ENCODE results near the gene TAOK1. TPM values are rescaled to one million over a fixed set of nuclear protein-coding genes. Genes with fewer than 3 reads are reported as not detected.

TAOK1 gene
- total and polyA plus RNA-seq, 10 of the 15 experiments (the other 5 are each of a cell fraction or from before 2014, with no cell fraction given) = 2.0 to 27.1 (median 11.8) TPM

- peak; percentile 42; the same call in 1 of the 2 replicates for TF ChIP-seq GATAD2B (conservative IDR thresholded peaks at IDR 0.05; ENCODE audit: low read depth)
- 0 out of 2 replicates have a peak, but pooled peaks have one; percentile 11 for TF ChIP-seq MAX (IDR thresholded peaks at IDR 0.05; ENCODE audit: low read depth, low read length)
- TF ChIP-seq NR2C2 (IDR thresholded peaks at IDR 0.05; ENCODE audit: borderline replicate concordance, control insufficient read depth, insufficient read length, low read depth) = no peak
- TF ChIP-seq ZNF207 (IDR thresholded peaks at IDR 0.05; ENCODE audit: borderline replicate concordance) = 0 out of 2 replicates have a peak, but pooled peaks have one; percentile 58
- TF ChIP-seq PRDM15 (CRISPR knock-in tag; IDR thresholded peaks at IDR 0.05) = no peak
- TF ChIP-seq SMAD5 (IDR thresholded peaks at IDR 0.05; ENCODE audit: low read depth) = no peak; the same call in 1 of the 2 replicates
- peak; percentile 51; the same call in 1 of the 2 replicates for TF ChIP-seq NR2F1 (conservative IDR thresholded peaks at IDR 0.05)
- 0 out of 2 replicates have a peak, but pooled peaks have one; percentile 17 for TF ChIP-seq CREB1 (IDR thresholded peaks at IDR 0.05; ENCODE audit: low read depth)
- 0 out of 2 replicates have a peak, but pooled peaks have one; percentile 2 for TF ChIP-seq TCF12 (IDR thresholded peaks at IDR 0.05; ENCODE audit: low read depth, low read length)
- TF ChIP-seq JUNB (IDR thresholded peaks at IDR 0.05) = no peak
- peak; percentile 78 for TF ChIP-seq POLR2A (IDR thresholded peaks at IDR 0.05; ENCODE audit: low read depth, low read length)
- no peak for TF ChIP-seq HDGF (IDR thresholded peaks at IDR 0.05)
- no peak for TF ChIP-seq YBX1 (IDR thresholded peaks at IDR 0.05)
- peak; percentile 46; the same call in 1 of the 2 replicates for TF ChIP-seq IKZF1 (conservative IDR thresholded peaks at IDR 0.05)
- TF ChIP-seq YY1 (IDR thresholded peaks at IDR 0.05; ENCODE audit: low read depth, low read length) = 0 out of 2 replicates have a peak, but pooled peaks have one; percentile 39
- peak in 1 of 2 experiments; percentile 65; a peak in 1 of 3 replicates for TF ChIP-seq EGR1 (IDR thresholded peaks at IDR 0.05; ENCODE audit: borderline replicate concordance in 1 of 2, low read depth in 2 of 2, low read length in 2 of 2)
- peak; percentile 15 for TF ChIP-seq MEF2B (IDR thresholded peaks at IDR 0.05; ENCODE audit: partially characterized antibody, poor library complexity, severe bottlenecking)
- TF ChIP-seq LARP7 (IDR thresholded peaks at IDR 0.05) = peak; percentile 36; the same call in 1 of the 2 replicates
Observed at GRCh38 chr17:29568331-29569244, 178.4 kb downstream of the TAOK1 start, which contains the start of gene TP53I13 (continued).

Measured in GM12878 (cell line).